Stimulated activated CD8-positive, alpha-beta memory T cell treated with anti-CD3 and anti-CD28 coated beads, Interleukin-7, amount 100 ng/mL, for 1 hour (primary cell): ENCODE measurements around the gene RHBDD1.

Experiments used
- DNase-seq, 2 donors: peaks; one replicate each; pipeline ENCODE4 v3.0.0-alpha.2; 2020; ENCODE audit warnings: low read depth in 2 of 2

The RHBDD1 gene

DNA sequence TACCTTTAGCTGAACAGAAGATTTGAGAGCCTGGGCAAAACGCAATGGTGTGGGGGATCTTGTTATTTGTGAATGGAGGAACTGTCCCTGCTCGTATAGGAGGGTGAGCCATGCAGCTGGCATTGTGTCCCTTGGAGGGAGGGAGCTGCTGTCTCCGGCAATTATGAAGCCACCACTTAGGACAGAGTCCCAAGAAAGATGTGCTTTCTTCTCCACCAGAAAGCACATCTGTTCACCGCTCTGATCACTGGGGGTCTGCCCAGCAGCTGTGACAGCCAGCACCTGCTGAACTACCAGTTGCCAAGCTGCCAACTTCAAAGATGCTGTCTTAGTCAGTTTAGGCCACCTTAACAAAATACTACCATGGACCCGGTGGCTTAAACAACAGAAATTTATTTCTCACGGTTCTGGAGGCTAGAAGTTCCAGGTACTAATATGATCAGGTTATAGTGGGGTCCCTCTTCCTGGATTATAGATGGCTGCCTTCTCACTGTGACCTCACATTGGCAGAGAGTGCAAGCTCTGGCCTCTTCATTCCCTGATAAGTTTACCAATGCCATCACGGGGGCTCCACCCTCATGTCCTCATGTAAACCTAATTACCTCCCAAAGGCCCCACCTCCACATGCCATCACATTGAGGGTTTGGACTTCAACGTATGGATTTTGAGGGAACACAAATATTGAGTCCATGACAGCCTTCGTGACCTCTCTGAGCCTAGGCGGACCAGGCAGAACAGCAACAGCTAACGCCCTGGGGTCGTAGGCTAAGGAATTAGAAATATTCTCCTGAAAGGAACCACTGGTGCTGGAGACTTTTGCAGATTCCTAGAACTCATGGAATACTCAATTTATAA, 148.3 kb downstream of the RHBDD1 start:
- DNase-seq: no peak

DNA sequence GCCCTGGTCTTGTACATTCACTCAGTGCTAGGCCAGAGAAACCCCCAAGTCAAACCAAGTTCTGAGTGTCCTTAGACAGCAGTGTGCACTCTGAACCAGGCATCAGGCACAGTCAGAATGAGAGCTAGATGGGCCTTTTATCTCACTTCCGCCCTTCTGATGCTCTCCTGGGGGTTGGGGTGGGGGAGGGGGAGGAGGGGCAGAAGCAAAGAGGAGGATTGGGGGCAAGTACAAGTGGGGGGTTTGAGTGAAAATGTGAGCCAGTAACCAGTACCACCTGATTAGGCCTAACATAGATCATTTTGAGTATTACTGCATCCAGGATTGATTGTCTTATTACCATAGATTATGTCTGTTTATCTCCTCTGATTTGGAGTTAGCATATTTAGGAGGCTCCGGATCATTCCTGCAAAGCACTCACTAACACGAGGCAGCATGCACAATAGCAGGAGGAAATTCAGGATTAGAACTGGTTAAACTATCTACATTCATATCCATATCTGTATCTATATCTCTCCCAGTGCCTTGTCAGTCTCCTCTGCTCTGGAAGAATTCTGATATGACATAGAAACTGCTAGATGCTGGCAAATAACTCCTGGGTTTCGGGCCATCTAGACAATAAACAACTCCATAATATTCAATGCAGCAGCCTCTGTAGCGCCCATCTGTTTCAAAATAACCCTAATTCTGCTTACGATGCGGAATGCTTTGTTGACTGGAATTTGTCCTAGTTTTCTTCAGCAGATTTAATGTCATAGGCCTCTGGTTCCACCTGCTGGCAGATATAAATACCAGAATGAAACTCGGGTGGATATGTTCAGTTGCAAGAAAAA, 149.1 kb downstream of the RHBDD1 start:
- DNase-seq: no peak

DNA sequence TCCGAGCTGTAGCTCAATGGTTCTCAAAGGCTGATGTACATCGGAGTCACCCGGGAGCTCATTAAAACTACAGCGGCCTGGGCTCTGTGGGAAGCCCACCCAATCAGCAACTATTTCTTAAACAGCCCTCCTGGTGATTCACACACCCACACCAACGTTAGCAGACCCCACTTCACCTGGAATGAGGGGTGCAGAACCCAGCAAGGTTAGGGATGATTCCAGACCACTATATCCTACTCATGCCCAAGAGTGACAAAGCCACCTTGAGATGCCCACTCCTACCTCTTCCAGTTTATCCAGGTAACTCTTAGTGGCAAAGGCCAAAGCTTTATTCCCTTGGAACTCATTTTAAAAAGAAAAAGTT, 149.7 kb downstream of the RHBDD1 start:
- no peak for DNase-seq

GRCh38 chr2:226991663-226992062, 155.8 kb downstream of the RHBDD1 start:
- DNase-seq: no peak

GRCh38 chr2:226993171-226993570, 157.3 kb downstream of the RHBDD1 start:
- no peak for DNase-seq

DNA sequence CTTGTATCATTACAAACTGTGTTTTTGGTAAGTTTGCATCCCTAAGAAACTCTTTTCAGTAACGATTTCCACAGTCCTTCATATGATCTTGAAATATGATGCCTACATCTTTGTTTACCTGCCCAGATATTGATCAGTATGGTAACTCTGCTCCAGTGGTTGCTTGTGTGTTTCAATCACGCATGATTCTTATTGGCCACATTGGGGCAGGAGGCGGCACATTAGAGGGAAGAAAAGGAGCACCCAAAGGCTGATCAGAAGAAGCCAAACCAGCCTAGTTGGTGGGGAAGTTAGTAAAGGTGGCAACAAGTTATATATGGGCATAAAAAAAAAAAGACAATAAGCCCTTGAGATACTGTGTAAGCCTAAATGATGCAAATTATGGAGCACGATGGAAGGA, 158.9 kb downstream of the RHBDD1 start:
- no peak for DNase-seq

- no peak for DNase-seq
Measured at GRCh38 chr2:226995625-226996041, 159.8 kb downstream of the RHBDD1 start.

GRCh38 chr2:226999661-227000060, 163.8 kb downstream of the RHBDD1 start:
- DNase-seq: no peak

- DNase-seq: no peak
Measured at GRCh38 chr2:227000123-227000522, 164.3 kb downstream of the RHBDD1 start.

DNA sequence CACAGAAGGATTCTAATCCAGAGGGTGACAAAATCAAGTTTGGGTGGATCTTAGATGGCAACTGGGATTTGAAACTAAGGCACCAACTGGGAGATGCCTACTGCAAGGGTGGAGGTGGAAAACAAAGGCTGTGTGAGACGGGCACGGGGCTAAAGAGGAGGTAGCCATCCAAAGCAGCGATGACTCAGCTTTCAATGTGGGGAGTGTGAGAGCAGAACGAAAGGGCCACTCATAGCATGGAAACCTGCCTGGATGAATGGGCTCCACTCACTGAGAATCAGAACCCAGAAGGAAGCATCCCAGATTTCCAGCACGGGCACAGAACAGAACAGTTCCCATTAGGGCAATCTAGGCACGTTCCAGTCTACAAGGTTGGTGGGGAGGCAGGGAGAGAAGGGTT, 168.6 kb downstream of the RHBDD1 start:
- DNase-seq: no peak

DNA sequence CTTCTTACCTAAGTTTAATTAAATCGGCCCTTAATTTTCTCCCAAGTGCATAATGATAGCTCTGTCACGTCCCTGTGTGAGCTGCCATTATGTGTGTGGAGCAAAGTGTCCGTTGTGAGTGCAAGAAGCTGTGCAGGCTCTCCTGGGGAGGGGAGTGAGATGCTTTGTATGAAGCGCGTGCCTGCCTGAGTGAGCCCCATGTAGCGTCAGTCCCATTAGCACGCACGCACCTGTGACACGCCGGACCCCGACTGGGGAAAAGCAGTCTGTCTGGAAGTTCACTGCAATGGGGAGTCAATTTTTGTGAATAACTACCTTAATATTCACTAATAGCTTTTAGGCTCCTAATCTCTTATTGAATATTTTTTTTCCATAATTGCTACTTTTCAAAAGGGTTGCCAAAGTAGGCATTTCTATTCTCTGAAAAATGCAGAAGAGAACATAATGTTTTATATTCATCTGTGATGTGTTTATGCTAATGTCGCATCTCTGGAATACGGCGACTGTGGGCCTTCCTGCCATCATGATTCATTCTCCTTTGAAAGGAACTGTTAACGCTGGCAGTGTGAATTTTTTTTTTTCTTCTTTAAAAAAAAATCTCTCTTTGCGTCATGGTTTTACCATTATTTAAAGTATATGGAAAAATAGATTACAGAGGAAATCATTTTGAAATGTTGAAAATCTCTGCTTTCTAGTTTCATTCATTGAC, 170.5 kb downstream of the RHBDD1 start:
- no peak for DNase-seq

- DNase-seq: no peak
Measured at GRCh38 chr2:227007148-227007547, 171.3 kb downstream of the RHBDD1 start.

DNA sequence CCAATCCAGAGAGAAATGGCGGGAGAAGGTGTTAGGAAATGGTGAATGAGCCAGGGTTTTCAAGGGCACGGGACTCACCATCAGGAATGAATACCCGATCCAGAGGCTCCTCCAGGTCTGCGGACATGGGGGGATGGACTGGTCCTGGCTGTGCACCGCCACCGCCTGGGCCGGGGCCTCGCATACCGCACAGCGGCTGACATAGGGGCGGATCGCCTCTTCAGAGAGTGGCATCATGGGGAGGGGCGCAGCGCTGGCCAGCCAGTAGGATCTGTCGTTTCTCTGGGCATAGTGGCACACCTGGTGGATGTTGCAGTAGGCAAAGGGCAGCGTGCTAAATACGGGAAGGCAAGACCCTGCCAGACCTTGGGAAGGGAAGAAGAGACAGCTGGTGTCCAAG, 172.1 kb downstream of the RHBDD1 start:
- no peak for DNase-seq

GRCh38 chr2:227010433-227010832, 174.6 kb downstream of the RHBDD1 start:
- DNase-seq: no peak

- DNase-seq: no peak
Measured at GRCh38 chr2:227013330-227013729, 177.5 kb downstream of the RHBDD1 start.

DNA sequence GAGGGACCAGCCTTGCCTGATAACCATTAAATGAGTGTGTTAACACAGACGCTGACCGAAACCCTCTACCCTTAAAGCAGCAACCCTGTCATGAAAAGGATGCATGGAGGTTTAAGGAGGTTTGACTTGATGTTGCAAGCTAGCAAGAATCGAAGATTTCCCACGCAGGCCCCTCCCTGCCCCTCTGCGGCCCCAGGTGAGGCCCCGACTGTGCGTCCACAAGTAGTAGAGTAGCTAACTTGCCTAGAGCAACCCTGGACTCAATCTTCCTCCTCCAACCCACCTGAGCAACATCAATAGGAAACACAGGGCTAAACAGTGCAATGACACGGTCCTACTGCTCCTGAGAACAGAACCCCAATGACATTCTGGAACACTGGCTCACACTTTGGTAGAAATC, 178.0 kb downstream of the RHBDD1 start:
- no peak for DNase-seq

GRCh38 chr2:227016894-227017293, 181.0 kb downstream of the RHBDD1 start:
- no peak for DNase-seq

- DNase-seq: no peak
Measured at GRCh38 chr2:227020416-227020815, 184.6 kb downstream of the RHBDD1 start.

DNA sequence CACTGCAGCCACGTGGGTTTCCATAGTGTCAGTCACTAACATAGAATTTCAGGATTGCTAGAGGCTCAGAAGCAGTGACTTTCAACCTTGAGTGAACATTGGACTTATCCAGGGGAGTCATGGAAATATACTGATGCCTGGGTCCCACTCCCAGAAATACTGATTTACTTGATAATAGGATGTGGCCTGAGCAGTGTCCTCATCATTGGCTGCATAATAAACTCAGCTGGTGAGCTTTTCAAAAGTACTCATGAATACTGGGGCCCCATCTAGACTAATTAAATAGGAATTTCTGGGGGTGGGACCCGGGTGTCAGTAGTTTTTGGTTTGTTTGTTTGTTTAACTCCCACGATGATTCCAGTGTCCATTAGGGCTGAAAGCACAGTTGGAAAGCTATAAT, 186.8 kb downstream of the RHBDD1 start:
- DNase-seq: no peak

DNA sequence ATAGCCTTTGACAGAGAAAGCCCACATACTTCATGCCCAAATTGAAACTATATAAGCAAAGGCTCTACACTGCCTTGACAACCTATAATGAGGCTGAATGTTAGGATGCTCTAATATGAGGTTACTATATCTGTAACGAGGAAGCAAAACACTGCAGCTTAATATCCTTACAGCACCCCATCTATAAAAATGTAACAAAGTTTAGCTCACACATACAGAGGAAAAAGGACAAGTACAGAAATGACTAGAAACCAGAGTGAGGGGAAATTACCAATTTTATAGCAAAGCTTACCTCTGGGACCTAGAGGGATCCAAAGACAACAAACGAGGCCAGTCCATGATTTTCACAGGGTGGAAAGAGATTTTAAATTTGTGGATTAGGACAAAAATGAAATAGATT, 189.7 kb downstream of the RHBDD1 start:
- no peak for DNase-seq

- no peak for DNase-seq
Measured at GRCh38 chr2:227029426-227030105, 193.7 kb downstream of the RHBDD1 start.

DNA sequence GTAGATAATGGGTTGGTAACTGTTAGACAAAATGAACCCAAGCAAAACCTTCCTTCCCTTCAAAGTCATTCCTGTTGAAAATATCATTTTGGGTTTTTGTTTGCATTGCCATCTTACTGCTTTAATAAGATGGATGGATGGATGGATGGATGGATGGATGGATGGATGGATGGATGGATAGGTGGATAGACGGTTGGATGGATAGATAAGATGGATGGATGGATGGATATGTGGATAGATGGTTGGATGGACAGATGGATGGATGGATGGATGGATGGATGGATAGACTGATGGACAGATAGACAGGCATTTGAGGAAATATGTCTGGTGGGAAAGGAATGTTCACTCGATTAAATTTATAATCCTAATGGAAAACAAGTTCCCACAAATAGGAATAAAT, 194.9 kb downstream of the RHBDD1 start:
- no peak for DNase-seq
